Measurements from ENCODE around the gene CA11.

GRCh38 chr19:48632692-48633147, 13.3 kb downstream of the CA11 start:
- TF ChIP-seq CTCF (IDR thresholded peaks at IDR 0.05) (no peak), POLR2A (IDR thresholded peaks at IDR 0.05) (no peak), POLR2AphosphoS5 (IDR thresholded peaks at IDR 0.05) (no peak)

Measured in prostate gland (tissue), 2 donors.